22Rv1 (cell line): Measurements from ENCODE around the gene UGDH.

Source experiments
- ZFX ChIP-seq: fragments of 450-650 bp; IDR thresholded peaks from 2 replicates; pipeline ENCODE4 v1.6.1; 2017; ENCODE audit warnings: antibody characterized with exemption, borderline replicate concordance
- TF ChIP-seq, protein P1 (sequence below): fragments of 450-650 bp; IDR thresholded peaks from 2 replicates; pipeline ENCODE4 v1.5.1; 2017; ENCODE audit warnings: mild to moderate bottlenecking

DNA sequence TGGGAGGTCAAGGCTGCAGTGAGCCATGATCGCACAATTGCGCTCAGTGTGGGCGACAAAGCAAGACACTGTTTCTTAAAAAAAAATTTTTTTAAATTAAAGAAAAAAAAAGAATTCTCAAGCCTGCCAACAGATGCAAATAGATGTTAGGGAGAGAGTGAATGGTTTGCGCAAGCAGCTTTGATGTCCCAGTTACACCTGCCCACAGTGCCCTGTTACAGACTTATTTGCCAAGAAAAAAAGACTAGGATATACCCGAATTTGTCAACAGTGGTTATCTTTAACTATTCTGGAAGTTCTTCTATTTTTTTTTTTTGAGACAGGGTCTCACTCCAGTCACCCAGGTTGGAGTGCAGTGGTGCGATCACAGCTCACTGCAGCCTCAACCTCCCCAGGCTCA is 44.3 kb upstream of the UGDH start:
- TF ChIP-seq, protein P1, sequence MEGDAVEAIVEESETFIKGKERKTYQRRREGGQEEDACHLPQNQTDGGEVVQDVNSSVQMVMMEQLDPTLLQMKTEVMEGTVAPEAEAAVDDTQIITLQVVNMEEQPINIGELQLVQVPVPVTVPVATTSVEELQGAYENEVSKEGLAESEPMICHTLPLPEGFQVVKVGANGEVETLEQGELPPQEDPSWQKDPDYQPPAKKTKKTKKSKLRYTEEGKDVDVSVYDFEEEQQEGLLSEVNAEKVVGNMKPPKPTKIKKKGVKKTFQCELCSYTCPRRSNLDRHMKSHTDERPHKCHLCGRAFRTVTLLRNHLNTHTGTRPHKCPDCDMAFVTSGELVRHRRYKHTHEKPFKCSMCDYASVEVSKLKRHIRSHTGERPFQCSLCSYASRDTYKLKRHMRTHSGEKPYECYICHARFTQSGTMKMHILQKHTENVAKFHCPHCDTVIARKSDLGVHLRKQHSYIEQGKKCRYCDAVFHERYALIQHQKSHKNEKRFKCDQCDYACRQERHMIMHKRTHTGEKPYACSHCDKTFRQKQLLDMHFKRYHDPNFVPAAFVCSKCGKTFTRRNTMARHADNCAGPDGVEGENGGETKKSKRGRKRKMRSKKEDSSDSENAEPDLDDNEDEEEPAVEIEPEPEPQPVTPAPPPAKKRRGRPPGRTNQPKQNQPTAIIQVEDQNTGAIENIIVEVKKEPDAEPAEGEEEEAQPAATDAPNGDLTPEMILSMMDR: no peak
- TF ChIP-seq ZFX: no peak
